Endothelial cell of umbilical vein (primary cell): Measurements from ENCODE around the gene WDR7. TPM values are rescaled to one million over a fixed set of nuclear protein-coding genes. Genes with fewer than 3 reads are reported as not detected.

ENCODE experiments used
- BruUV-seq: library from RNA; stranded (reverse); fragments of 400-500 nt; replicated peaks from 2 replicates; lab custom pipeline; 2021; lab: Mats Ljungman, UMichigan
- CTCF ChIA-PET: fragments of 300-600, 350-600 bp; sonication (Branson Sonifier 250); formaldehyde crosslinking; loops from one replicate; lab custom pipeline; 2021; ENCODE audit warnings: antibody characterized with exemption, inconsistent platforms; lab: Charles Lee
- POLR2A ChIA-PET: fragments of 300-600, 350-600 bp; sonication (Branson Sonifier 250); formaldehyde crosslinking; loops from one replicate; lab custom pipeline; 2021; ENCODE audit warnings: antibody characterized with exemption, inconsistent platforms; lab: Charles Lee
- DNase-seq: peaks from one replicate; pipeline ENCODE4 v3.0.0-alpha.2; 2011; ENCODE audit warnings: low read depth, low spot score
- FAIRE-seq: peaks from 2 replicates; lab custom pipeline; 2011; peaks lifted over from hg19 to GRCh38; lab: Jason Lieb, UNC
- H2AFZ ChIP-seq: 2 replicates; pipeline ENCODE4 v1.6.0; 2012; ENCODE audit warnings: low read depth, low read length, control low read depth, inconsistent platforms
- H3K27ac ChIP-seq: 2 replicates; pipeline ENCODE4 v1.5.1; 2011; ENCODE audit warnings: low read depth, mild to moderate bottlenecking, control low read depth, low read length, moderate library complexity; ENCODE audit not compliant: insufficient read depth
- H3K27me3 ChIP-seq, 2 experiments: 2 replicates each; pipeline versions ENCODE4 v1.6.0 to v1.6.1; 2011; ENCODE audit warnings: low read length in 2 of 2, mixed read lengths in 1 of 2; ENCODE audit not compliant: control insufficient read depth in 2 of 2, insufficient read depth in 2 of 2
- H3K36me3 ChIP-seq, 2 experiments: 2 replicates in 1 of 2; 3 replicates in 1 of 2; pipeline ENCODE4 v1.5.1; 2011; ENCODE audit warnings: low read length in 2 of 2, mild to moderate bottlenecking in 1 of 2, moderate library complexity in 1 of 2; ENCODE audit not compliant: control insufficient read depth in 2 of 2, insufficient read depth in 2 of 2; ENCODE audit errors: extremely low read depth in 1 of 2
- H3K4me1 ChIP-seq: 3 replicates; pipeline ENCODE4 v1.5.1; 2011; ENCODE audit warnings: mild to moderate bottlenecking, low read length; ENCODE audit not compliant: control insufficient read depth, insufficient read depth; ENCODE audit errors: extremely low read depth
- H3K4me2 ChIP-seq: 2 replicates; pipeline ENCODE4 v1.6.1; 2011; ENCODE audit warnings: low read length, control low read depth, mixed read lengths; ENCODE audit not compliant: insufficient read depth
- H3K4me3 ChIP-seq, 3 experiments: fragments of 200-600 bp in 1 of 3; sonication (generic), shearing (Covaris generic) in 1 of 3; replicated peaks in 1 of 3; 2 replicates each; pipeline ENCODE4 v1.5.1; 2011 to 2016; ENCODE audit warnings: control low read depth in 3 of 3, low read length in 3 of 3, mild to moderate bottlenecking in 2 of 3, inconsistent platforms in 1 of 3, low read depth in 1 of 3, moderate library complexity in 1 of 3; ENCODE audit not compliant: insufficient read depth in 1 of 3
- H3K79me2 ChIP-seq: 2 replicates; pipeline ENCODE4 v1.6.0; 2012; ENCODE audit warnings: low read length, inconsistent platforms; ENCODE audit not compliant: control insufficient read depth, insufficient read depth
- H3K9ac ChIP-seq: replicated peaks from 2 replicates; pipeline ENCODE3; 2011; ENCODE audit warnings: low read length, control low read depth; ENCODE audit not compliant: insufficient read depth; ENCODE audit errors: extremely low read depth
- H3K9me1 ChIP-seq: replicated peaks from 3 replicates; pipeline ENCODE4 v1.6.0; 2011; ENCODE audit warnings: mild to moderate bottlenecking, low read length; ENCODE audit not compliant: control insufficient read depth, insufficient read depth; ENCODE audit errors: extremely low read depth
- H3K9me3 ChIP-seq: replicated peaks from 2 replicates; pipeline ENCODE4 v1.5.1; 2012; ENCODE audit warnings: low read length, inconsistent platforms; ENCODE audit not compliant: control insufficient read depth, insufficient read depth
- H4K20me1 ChIP-seq: replicated peaks from 2 replicates; pipeline ENCODE3; 2011; ENCODE audit warnings: mild to moderate bottlenecking, low read length; ENCODE audit not compliant: control insufficient read depth, insufficient read depth; ENCODE audit errors: extremely low read depth
- CTCF ChIP-seq, 2 donors: IDR thresholded peaks; 1 replicate in 1 of 2; 2 replicates in 1 of 2; pipeline ENCODE4 v1.5.1; 2011; ENCODE audit warnings: low read length in 2 of 2, mild to moderate bottlenecking in 2 of 2, moderate library complexity in 2 of 2, control low read depth in 1 of 2, inconsistent platforms in 1 of 2, low read depth in 1 of 2; ENCODE audit not compliant: insufficient read depth in 1 of 2; ENCODE audit errors: extremely low read depth in 1 of 2
- EZH2 ChIP-seq: IDR thresholded peaks from 2 replicates; pipeline ENCODE4 v1.6.1; 2012; ENCODE audit warnings: borderline replicate concordance, low read depth, mild to moderate bottlenecking, moderate library complexity, low read length, inconsistent platforms; ENCODE audit not compliant: severe bottlenecking
- FOS ChIP-seq: IDR thresholded peaks from 2 replicates; pipeline ENCODE4 v1.6.1; 2011; ENCODE audit warnings: mild to moderate bottlenecking, low read length, moderate library complexity, borderline replicate concordance; ENCODE audit not compliant: insufficient read depth
- GATA2 ChIP-seq: IDR thresholded peaks from 2 replicates; pipeline ENCODE4 v1.7.0; 2011; ENCODE audit warnings: low read depth, mild to moderate bottlenecking, moderate library complexity, mixed read lengths, low read length; ENCODE audit not compliant: insufficient read length, insufficient read depth
- JUN ChIP-seq: IDR thresholded peaks from 2 replicates; pipeline ENCODE4 v1.6.1; 2011; ENCODE audit warnings: borderline replicate concordance, low read depth; ENCODE audit not compliant: insufficient read length, insufficient read depth
- MAX ChIP-seq: IDR thresholded peaks from 2 replicates; pipeline ENCODE4 v1.6.1; 2011; ENCODE audit not compliant: insufficient read depth, insufficient read length
- MYC ChIP-seq: IDR thresholded peaks from one replicate; pipeline ENCODE4 v1.6.1; 2011; ENCODE audit warnings: mild to moderate bottlenecking, low read depth, low read length
- POLR2A ChIP-seq: IDR thresholded peaks from 2 replicates; pipeline ENCODE4 v1.6.1; 2012; ENCODE audit warnings: low read depth, mild to moderate bottlenecking, control low read depth, low read length
- POLR2AphosphoS5 ChIP-seq: IDR thresholded peaks from 2 replicates; pipeline ENCODE4 v1.6.1; 2012; ENCODE audit warnings: low read depth, mild to moderate bottlenecking, control low read depth, low read length, moderate library complexity; ENCODE audit not compliant: insufficient read depth
- dilution Hi-C: fragments of 300-500 bp; cut with MboI; formaldehyde crosslinking; loops from one replicate; pipeline ENCODE4 v1.15.0; 2019; ENCODE audit warnings: low sequenced_read_pairs; ENCODE audit not compliant: extremely low pct_ligation_motif_present
- intact Hi-C: fragments of 100-400 bp; cut with micrococcal nuclease; formaldehyde crosslinking; loops from one replicate; pipeline ENCODE4 v1.10.0; 2022
- polyA plus RNA-seq, 4 experiments: library from polyadenylated mRNA; depleted of rRNA in 3 of 4; stranded (reverse) in 3 of 4; unstranded in 1 of 4; fragments of >200 nt; gene quantifications; 2 replicates each; pipeline versions ENCODE4 v1.2.1 to v1.2.3, GENCODE V29; 2011 to 2012; ENCODE audit warnings: missing spikeins in 1 of 4
- total RNA-seq: library from RNA; stranded (reverse); gene quantifications from 2 replicates; pipeline ENCODE4 v1.2.3, GENCODE V29; 2021

The WDR7 gene
- total and polyA plus RNA-seq, 2 donors (not counting 3 experiments of a cell fraction or from before 2014, with no cell fraction given) = 5.9 to 19.0 TPM

GRCh38 chr18:57085371-57085770 lies 434.2 kb downstream of the WDR7 start:
- CTCF ChIA-PET = no interaction called here
- Histone ChIP-seq H3K27me3 (no peaks in the 10 kb centered on the region), H3K9me1 (no peaks in the 10 kb centered on the region), H3K4me3 (no peak overlapping the region), H2AFZ (no peak overlapping the region), H3K4me1 (peaks cover 2% of the 10 kb centered on the region), H3K9me3 (no peaks in the 10 kb centered on the region), H3K36me3 (no peaks in the 10 kb centered on the region), H3K4me2 (no peak overlapping the region), H3K9ac (no peak overlapping the region), H3K79me2 (no peaks in the 10 kb centered on the region), H3K27ac (no peak overlapping the region), H4K20me1 (no peaks in the 10 kb centered on the region)
- intact Hi-C loops (no loop called here), dilution Hi-C loops (no loop called here)
- BruUV-seq = no TSS peak
- DNase-seq (no peak), FAIRE-seq (no peak)
- POLR2A ChIA-PET = no interaction called here
- TF ChIP-seq MAX = no peak
- no peak for TF ChIP-seq CTCF (IDR thresholded peaks at IDR 0.05; ENCODE audit: extremely low read depth in 1 of 2, insufficient read depth in 1 of 2, low read depth in 1 of 2, low read length in 2 of 2)
- TF ChIP-seq POLR2AphosphoS5 = no peak
- TF ChIP-seq GATA2 = no peak
- no peak for TF ChIP-seq EZH2
- no peak for TF ChIP-seq FOS
- TF ChIP-seq JUN = no peak
- no peak for TF ChIP-seq POLR2A
- TF ChIP-seq MYC = no peak
